ENCODE data around the gene CEP85L.

CEP85L gene

GRCh38 chr6:118651282-118652050, at the start of gene CEP85L:
TSS of gene CEP85L (minus strand) at chr6:118651591. CDS start at chr6:118651269, 322 bp downstream.
- TF ChIP-seq, protein P1, sequence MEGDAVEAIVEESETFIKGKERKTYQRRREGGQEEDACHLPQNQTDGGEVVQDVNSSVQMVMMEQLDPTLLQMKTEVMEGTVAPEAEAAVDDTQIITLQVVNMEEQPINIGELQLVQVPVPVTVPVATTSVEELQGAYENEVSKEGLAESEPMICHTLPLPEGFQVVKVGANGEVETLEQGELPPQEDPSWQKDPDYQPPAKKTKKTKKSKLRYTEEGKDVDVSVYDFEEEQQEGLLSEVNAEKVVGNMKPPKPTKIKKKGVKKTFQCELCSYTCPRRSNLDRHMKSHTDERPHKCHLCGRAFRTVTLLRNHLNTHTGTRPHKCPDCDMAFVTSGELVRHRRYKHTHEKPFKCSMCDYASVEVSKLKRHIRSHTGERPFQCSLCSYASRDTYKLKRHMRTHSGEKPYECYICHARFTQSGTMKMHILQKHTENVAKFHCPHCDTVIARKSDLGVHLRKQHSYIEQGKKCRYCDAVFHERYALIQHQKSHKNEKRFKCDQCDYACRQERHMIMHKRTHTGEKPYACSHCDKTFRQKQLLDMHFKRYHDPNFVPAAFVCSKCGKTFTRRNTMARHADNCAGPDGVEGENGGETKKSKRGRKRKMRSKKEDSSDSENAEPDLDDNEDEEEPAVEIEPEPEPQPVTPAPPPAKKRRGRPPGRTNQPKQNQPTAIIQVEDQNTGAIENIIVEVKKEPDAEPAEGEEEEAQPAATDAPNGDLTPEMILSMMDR (IDR thresholded peaks at IDR 0.05), result no peak

- TF ChIP-seq, protein P1 (IDR thresholded peaks at IDR 0.05), result no peak
These were observed 49.1 kb upstream of the CEP85L start for GRCh38 chr6:118700531-118700930.

GRCh38 chr6:118697554-118697953, 46.2 kb upstream of the CEP85L start:
- TF ChIP-seq, protein P1 (IDR thresholded peaks at IDR 0.05), result no peak

DNA sequence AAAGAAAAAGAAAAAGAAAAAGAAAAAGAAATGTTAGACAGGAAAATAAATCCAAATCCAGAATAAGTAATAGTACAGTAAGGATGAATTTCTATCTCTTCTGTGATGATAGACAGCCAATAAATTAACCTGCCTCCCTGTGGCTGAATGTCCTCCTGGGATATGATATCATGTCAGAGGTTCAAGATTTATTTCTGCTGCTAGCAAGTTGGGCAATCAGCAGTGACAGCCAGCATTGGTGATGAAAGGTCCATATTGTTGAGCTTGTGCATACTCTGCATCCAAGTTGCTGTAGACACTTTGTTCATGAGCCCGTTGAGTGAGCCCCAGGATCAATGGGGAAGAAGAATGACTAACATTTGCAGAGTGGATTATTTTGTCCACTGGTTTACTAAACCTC, 44.9 kb upstream of the CEP85L start:
- TF ChIP-seq, protein P1 (IDR thresholded peaks at IDR 0.05), result no peak

DNA sequence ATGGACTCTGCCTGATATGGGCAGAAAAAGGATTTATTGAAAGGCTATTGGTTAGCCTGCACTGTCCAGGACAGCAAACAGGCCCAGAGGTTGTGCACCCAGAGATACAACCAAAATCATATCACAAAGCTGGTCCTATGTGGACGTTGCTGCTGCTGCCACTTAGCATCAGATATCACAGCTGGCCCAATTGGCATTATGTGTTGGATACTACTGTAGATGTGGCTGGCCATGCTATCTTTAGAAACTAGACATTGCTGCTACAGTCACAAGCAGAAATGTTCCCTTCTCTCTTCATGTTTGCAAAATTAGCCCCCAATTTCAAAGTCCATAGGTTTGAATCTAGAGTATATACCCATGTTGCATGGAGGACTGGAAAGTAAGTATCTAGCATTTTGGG, 42.2 kb upstream of the CEP85L start:
- TF ChIP-seq, protein P1 (IDR thresholded peaks at IDR 0.05), result no peak

DNA sequence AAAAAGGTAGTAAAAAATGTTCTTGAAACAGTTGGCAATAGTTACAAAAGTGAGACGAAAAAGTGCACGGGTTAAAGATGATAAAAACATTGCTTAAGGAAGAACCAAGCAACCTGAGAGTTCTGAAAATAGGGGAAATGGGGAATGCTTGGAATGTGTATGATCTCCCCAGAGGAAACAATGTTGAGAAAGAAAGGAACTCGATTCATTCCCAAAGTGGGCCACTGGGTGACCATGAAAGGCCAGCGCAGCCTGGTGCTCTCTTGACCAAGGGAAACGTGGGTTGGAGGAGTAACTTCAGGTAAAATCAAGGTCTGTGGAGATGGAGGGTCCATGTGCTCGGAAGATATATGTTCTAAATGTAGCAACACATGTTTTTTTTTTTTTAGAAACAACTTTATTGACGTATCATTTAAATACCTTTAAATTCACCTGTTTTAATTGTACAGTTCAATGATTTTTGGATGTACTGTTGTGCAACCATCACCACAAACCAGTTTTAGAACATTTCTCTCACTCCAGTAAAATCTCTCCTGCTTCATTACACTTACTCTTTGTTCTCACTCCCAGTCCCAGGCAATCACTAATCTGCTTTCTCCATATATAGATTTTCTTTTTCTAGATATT, 34.5 kb upstream of the CEP85L start:
- TF ChIP-seq, protein P1 (IDR thresholded peaks at IDR 0.05), result no peak

DNA sequence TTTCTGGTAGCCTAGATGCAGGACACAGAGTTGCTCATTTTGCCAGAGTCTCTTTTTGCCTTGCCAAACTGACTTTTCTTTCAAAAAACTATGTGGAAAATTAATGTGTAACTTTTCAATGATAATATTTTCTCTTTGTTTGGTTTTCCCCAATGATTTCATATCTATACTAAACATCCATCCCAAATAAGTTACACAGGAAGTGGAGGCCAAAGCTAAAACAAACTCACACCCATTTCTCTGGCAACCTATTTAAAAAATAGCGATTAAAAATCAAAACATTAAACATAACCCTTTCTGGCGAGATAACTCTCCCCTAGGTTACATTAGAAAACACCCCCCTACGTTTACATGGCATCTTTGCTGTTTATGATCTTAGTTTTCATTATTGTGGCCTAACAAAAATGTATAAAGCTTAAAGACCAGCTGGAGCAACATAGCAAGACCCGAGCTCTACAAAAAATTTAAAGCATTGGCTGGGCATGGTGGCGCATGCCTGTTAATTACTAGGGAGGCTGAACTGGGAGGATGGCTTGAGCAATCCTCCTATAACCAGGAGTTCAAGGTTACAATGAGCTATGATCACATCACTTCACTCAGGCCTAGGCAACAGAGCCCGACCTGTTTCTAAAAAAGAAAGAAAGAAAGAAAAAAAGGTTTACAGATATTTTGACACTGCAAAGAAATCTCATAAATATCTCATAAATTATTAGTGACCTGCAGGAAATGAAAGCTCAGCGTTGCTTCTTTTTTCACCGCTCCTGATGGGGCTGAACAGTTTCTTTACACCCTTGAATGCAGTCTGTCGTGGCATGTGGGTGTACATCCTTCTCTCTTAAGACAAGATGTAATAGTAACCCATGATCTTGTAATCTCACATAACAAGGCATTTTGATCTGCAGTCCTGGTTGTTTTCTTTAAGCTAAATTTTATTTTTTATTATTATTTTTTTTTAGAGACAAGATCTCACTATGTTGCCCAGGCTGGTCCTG, 32.8 kb upstream of the CEP85L start:
- TF ChIP-seq, protein P1 (IDR thresholded peaks at IDR 0.05), result no peak
